ENCODE data around the gene TRIM10. TPM values are rescaled to one million over a fixed set of nuclear protein-coding genes. Genes with fewer than 3 reads are reported as not detected.

TRIM10 gene
- total RNA-seq, 1 experiment from 2014 or later = not detected

GRCh38 chr6:30184417-30185031 lies 23.5 kb upstream of the TRIM10 start:
- no TSS peak for BruUV-seq (replicated peaks)
- Mint-ChIP-seq H3K27ac (ENCODE audit: low read depth, unreplicated experiment) (no peak overlapping the region), H3K4me1 (ENCODE audit: insufficient read depth, unreplicated experiment) (no peaks in the 10 kb centered on the region), H3K27me3 (ENCODE audit: insufficient read depth, unreplicated experiment) (peaks cover 7% of the 10 kb centered on the region), H3K4me3 (ENCODE audit: unreplicated experiment) (no peak overlapping the region), H3K9me3 (ENCODE audit: unreplicated experiment) (peaks cover 3% of the 10 kb centered on the region), H3K36me3 (ENCODE audit: insufficient read depth, unreplicated experiment) (peaks cover 45% of the 10 kb centered on the region)
- ChIA-PET CTCF (no interaction called here), POLR2A (interaction anchor here (1.0 kb wide), 1 partner anchor 10 kb away, joined by 3 read pairs; no protein-coding TSS in a partner anchor)
- no peak for DNase-seq (ENCODE audit: unreplicated experiment)
- intact Hi-C loops (cut with micrococcal nuclease) = no loop called here
- no peak for TF ChIP-seq CTCF (IDR thresholded peaks at IDR 0.05; ENCODE audit: unreplicated experiment)

- no peak overlapping the region for H3K4me3 Mint-ChIP-seq (ENCODE audit: unreplicated experiment)
- peaks cover 50% of the 10 kb centered on the region for H3K27me3 Mint-ChIP-seq (ENCODE audit: insufficient read depth, unreplicated experiment)
- intact Hi-C loops (cut with micrococcal nuclease) = no loop called here
- BruUV-seq (replicated peaks) = no TSS peak
- ChIA-PET CTCF (no interaction called here), POLR2A (no interaction called here)
- TF ChIP-seq CTCF (IDR thresholded peaks at IDR 0.05; ENCODE audit: unreplicated experiment) = no peak
- no peak overlapping the region for H3K27ac Mint-ChIP-seq (ENCODE audit: low read depth, unreplicated experiment)
- H3K4me1 Mint-ChIP-seq (ENCODE audit: insufficient read depth, unreplicated experiment) = no peaks in the 10 kb centered on the region
- H3K36me3 Mint-ChIP-seq (ENCODE audit: insufficient read depth, unreplicated experiment) = peaks cover 10% of the 10 kb centered on the region
- no peak for DNase-seq (ENCODE audit: unreplicated experiment)
- H3K9me3 Mint-ChIP-seq (ENCODE audit: unreplicated experiment) = peaks cover 8% of the 10 kb centered on the region
Measured at GRCh38 chr6:30180145-30180544, 19.1 kb upstream of the TRIM10 start.

GRCh38 chr6:30178837-30179236 lies 17.8 kb upstream of the TRIM10 start:
- no peaks in the 10 kb centered on the region for H3K36me3 Mint-ChIP-seq (ENCODE audit: insufficient read depth, unreplicated experiment)
- H3K27ac Mint-ChIP-seq (ENCODE audit: low read depth, unreplicated experiment) = no peak overlapping the region
- no peak for TF ChIP-seq CTCF (IDR thresholded peaks at IDR 0.05; ENCODE audit: unreplicated experiment)
- no peak overlapping the region for H3K4me3 Mint-ChIP-seq (ENCODE audit: unreplicated experiment)
- H3K4me1 Mint-ChIP-seq (ENCODE audit: insufficient read depth, unreplicated experiment) = no peaks in the 10 kb centered on the region
- no peak for DNase-seq (ENCODE audit: unreplicated experiment)
- intact Hi-C loops (cut with micrococcal nuclease) = no loop called here
- BruUV-seq (replicated peaks) = no TSS peak
- peaks cover 8% of the 10 kb centered on the region for H3K9me3 Mint-ChIP-seq (ENCODE audit: unreplicated experiment)
- POLR2A ChIA-PET = no interaction called here
- CTCF ChIA-PET = no interaction called here
- peaks cover 56% of the 10 kb centered on the region for H3K27me3 Mint-ChIP-seq (ENCODE audit: insufficient read depth, unreplicated experiment)

GRCh38 chr6:30175765-30176164 lies 14.8 kb upstream of the TRIM10 start:
- Mint-ChIP-seq H3K36me3 (ENCODE audit: insufficient read depth, unreplicated experiment) (no peaks in the 10 kb centered on the region), H3K27me3 (ENCODE audit: insufficient read depth, unreplicated experiment) (peaks cover 60% of the 10 kb centered on the region), H3K27ac (ENCODE audit: low read depth, unreplicated experiment) (no peak overlapping the region), H3K4me1 (ENCODE audit: insufficient read depth, unreplicated experiment) (no peaks in the 10 kb centered on the region), H3K9me3 (ENCODE audit: unreplicated experiment) (peaks cover 8% of the 10 kb centered on the region), H3K4me3 (ENCODE audit: unreplicated experiment) (no peak overlapping the region)
- TF ChIP-seq CTCF (IDR thresholded peaks at IDR 0.05; ENCODE audit: unreplicated experiment) = no peak
- no TSS peak for BruUV-seq (replicated peaks)
- intact Hi-C loops (cut with micrococcal nuclease) = no loop called here
- POLR2A ChIA-PET = no interaction called here
- CTCF ChIA-PET = interaction anchor here (0.8 to 1.0 kb wide), 3 partner anchors 11 to 44 kb away, joined by 3 to 4 read pairs (median 3); no protein-coding TSS in a partner anchor
- DNase-seq (ENCODE audit: unreplicated experiment) = no peak

All from MCF 10A (cell line).